Bronchial epithelial cell (primary cell): ENCODE measurements around the gene THAP8. TPM values are rescaled to one million over a fixed set of nuclear protein-coding genes. Genes with fewer than 3 reads are reported as not detected.

Experiments used
- DNase-seq: peaks from one replicate; pipeline ENCODE4 v3.0.0-alpha.2; 2010; ENCODE audit warnings: low read depth
- FAIRE-seq: peaks from 2 replicates; lab custom pipeline; 2011; peaks lifted over from hg19 to GRCh38; lab: Jason Lieb, UNC
- H3K27me3 ChIP-seq: 2 replicates; pipeline ENCODE4 v1.5.1; 2011; ENCODE audit warnings: low read length; ENCODE audit not compliant: control insufficient read depth, insufficient read depth
- H3K36me3 ChIP-seq: 2 replicates; pipeline ENCODE4 v1.5.1; 2011; ENCODE audit warnings: low read length; ENCODE audit not compliant: control insufficient read depth, insufficient read depth
- H3K4me3 ChIP-seq: 2 replicates; pipeline ENCODE4 v1.5.1; 2011; ENCODE audit warnings: mild to moderate bottlenecking, low read depth, low read length, control low read depth
- CTCF ChIP-seq: IDR thresholded peaks from 2 replicates; pipeline ENCODE4 v1.5.1; 2011; ENCODE audit warnings: mild to moderate bottlenecking, moderate library complexity, low read length, control low read depth, inconsistent platforms; ENCODE audit not compliant: insufficient read depth, severe bottlenecking
- total RNA-seq: library from RNA; depleted of rRNA; stranded (reverse); fragments of >200 nt; gene quantifications from 2 replicates; pipeline ENCODE4 v1.2.1, GENCODE V29; 2014

The THAP8 gene
- total RNA-seq, 1 donor from 2014 or later = 2.1 TPM

GRCh38 chr19:36009220-36009619, 44.9 kb downstream of the THAP8 start:
- Histone ChIP-seq H3K4me3 (peak overlapping the region; percentile 41), H3K36me3 (peaks cover 2% of the 10 kb centered on the region)

GRCh38 chr19:36008336-36008978, 45.6 kb downstream of the THAP8 start, which contains the start of gene SYNE4:
Gene SYNE4, minus strand, starts transcription at chr19:36008813. Its CDS starts 132 bp downstream, at chr19:36008681.
- H3K27me3 ChIP-seq = no peaks in the 10 kb centered on the region
- DNase-seq (no peak), FAIRE-seq (no peak)
- peak within 1 kb of the TSS; percentile 41 for H3K4me3 ChIP-seq
- peaks cover 2% of the 10 kb centered on the region for H3K36me3 ChIP-seq
- no peak for TF ChIP-seq CTCF

More at GRCh38 chr19:36009220-36009619, 44.9 kb downstream of the THAP8 start:
- no peak for TF ChIP-seq CTCF
- no peaks in the 10 kb centered on the region for H3K27me3 ChIP-seq
- no peak for FAIRE-seq
- DNase-seq = peak; percentile 28

- no peak for TF ChIP-seq CTCF
- no peak overlapping the region for H3K4me3 ChIP-seq
- FAIRE-seq (no peak), DNase-seq (no peak)
- H3K36me3 ChIP-seq = peaks cover 2% of the 10 kb centered on the region
- H3K27me3 ChIP-seq = no peaks in the 10 kb centered on the region
Observed at GRCh38 chr19:36006955-36007354, 47.1 kb downstream of the THAP8 start.

- FAIRE-seq (no peak), DNase-seq (no peak)
- Histone ChIP-seq H3K27me3 (no peaks in the 10 kb centered on the region), H3K36me3 (no peaks in the 10 kb centered on the region), H3K4me3 (no peak overlapping the region)
- TF ChIP-seq CTCF = no peak
Observed at GRCh38 chr19:36003284-36003683, 50.8 kb downstream of the THAP8 start.

GRCh38 chr19:36001605-36002004, 52.5 kb downstream of the THAP8 start:
- no peak for FAIRE-seq
- Histone ChIP-seq H3K27me3 (no peaks in the 10 kb centered on the region), H3K36me3 (peaks cover 1% of the 10 kb centered on the region)

More at GRCh38 chr19:36001605-36002004, 52.5 kb downstream of the THAP8 start:
- no peak for DNase-seq
- H3K4me3 ChIP-seq = no peak overlapping the region
- TF ChIP-seq CTCF = no peak
